ENCODE measurements around the gene ANKLE1.

ANKLE1 gene

DNA sequence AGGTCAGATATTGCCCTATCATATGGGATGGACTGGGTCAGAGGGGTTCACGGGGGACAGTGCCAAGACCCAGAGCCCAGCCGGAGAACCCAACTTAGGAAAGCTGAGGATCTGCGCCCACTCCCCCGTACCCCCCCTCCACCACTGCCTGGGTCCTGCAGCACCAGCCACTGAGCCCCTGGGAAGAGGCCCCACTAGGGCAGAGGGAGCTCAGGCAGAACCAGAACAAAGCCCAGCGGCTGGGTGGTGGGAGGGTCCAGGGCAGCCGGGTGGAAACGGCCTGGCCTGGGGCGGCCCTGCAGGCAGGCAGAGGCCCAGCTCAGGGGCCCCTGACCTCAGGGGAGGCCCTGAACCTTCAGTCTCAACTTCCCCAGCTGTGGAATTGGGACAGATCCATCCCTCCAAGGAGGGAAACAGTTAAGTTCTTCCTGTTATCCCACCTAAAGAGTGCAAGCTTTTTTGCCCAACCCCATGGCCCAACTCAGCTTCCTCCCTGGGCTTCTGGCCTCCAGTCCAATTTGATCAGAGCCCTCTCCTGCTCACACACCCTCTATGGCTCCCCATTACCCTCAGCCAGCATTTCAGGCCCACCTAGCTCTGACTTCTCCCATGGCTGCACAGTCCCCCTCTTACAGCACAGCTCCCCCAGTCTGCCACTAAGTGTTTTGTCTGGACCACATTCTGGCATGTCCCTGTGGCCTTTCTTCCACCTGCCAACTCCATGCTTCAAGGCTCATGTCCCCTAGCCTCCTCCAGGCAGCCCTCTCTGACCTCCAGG is 39.1 kb upstream of the ANKLE1 start:
- peaks cover 57% of the 10 kb centered on the region for H3K79me2 ChIP-seq (ENCODE audit: insufficient read depth, low read length)
- TF ChIP-seq, protein P1, sequence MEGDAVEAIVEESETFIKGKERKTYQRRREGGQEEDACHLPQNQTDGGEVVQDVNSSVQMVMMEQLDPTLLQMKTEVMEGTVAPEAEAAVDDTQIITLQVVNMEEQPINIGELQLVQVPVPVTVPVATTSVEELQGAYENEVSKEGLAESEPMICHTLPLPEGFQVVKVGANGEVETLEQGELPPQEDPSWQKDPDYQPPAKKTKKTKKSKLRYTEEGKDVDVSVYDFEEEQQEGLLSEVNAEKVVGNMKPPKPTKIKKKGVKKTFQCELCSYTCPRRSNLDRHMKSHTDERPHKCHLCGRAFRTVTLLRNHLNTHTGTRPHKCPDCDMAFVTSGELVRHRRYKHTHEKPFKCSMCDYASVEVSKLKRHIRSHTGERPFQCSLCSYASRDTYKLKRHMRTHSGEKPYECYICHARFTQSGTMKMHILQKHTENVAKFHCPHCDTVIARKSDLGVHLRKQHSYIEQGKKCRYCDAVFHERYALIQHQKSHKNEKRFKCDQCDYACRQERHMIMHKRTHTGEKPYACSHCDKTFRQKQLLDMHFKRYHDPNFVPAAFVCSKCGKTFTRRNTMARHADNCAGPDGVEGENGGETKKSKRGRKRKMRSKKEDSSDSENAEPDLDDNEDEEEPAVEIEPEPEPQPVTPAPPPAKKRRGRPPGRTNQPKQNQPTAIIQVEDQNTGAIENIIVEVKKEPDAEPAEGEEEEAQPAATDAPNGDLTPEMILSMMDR (conservative IDR thresholded peaks at IDR 0.05; ENCODE audit: low read length), result no peak
- TF ChIP-seq EZH2phosphoT487 (IDR thresholded peaks at IDR 0.05; ENCODE audit: borderline replicate concordance), result no peak
- H3K4me1 ChIP-seq (ENCODE audit: insufficient read depth, low read length, poor library complexity, severe bottlenecking), result peaks cover 41% of the 10 kb centered on the region
- no peaks in the 10 kb centered on the region for H3K9me3 ChIP-seq (ENCODE audit: insufficient read depth, low read depth, low read length)
- H3K9me2 ChIP-seq (replicated peaks; ENCODE audit: low read depth, low read length), result no peaks in the 10 kb centered on the region
- H3K36me3 ChIP-seq (ENCODE audit: insufficient read depth, low read length), result no peaks in the 10 kb centered on the region
- peak overlapping the region; percentile 86 for H3K4me2 ChIP-seq (ENCODE audit: low read depth, low read length, poor library complexity, severe bottlenecking)
- H3K27me3 ChIP-seq (ENCODE audit: insufficient read depth, low read length, poor library complexity, severe bottlenecking), result no peaks in the 10 kb centered on the region
- H2AFZ ChIP-seq (ENCODE audit: low read length), result no peak overlapping the region
- no peaks in the 10 kb centered on the region for H3F3A ChIP-seq (ENCODE audit: low read depth)
- peak overlapping the region; percentile 74 for H3K4me3 ChIP-seq (ENCODE audit: low read length, poor library complexity, severe bottlenecking)
- H3K9ac ChIP-seq (ENCODE audit: low read depth, low read length, poor library complexity, severe bottlenecking), result peak overlapping the region; percentile 65
- H4K20me1 ChIP-seq (ENCODE audit: insufficient read depth, low read length, poor library complexity, severe bottlenecking), result peaks cover 26% of the 10 kb centered on the region

DNA sequence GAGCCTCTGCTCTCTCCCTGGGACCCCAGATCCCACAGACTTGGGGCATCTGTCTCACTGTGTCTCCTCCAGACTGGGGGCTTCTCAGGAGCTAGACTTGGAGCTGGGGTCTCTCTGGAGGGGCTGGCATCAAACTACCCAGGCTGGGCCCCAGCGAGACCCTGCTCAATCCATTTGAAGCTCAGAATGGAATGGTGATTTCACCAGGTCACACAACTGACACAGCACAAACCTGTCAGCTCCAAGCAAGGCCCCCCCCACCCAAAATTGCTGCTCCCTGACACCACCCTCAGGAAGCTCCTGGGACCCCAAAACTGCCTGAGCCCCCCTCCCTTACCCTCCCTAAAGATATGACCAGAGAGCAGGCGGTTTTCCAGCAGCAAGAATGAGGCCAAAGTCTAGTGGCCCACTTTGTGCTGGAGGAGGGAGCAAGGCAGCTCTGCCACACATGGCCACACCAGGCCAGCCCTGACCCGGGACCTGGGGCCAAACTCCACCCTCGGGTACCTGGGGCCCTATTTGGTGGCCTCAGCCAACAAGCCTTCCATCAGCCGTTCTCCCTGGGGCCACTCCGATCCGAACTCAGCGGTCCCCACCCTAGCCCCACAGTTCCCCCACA is 38.4 kb upstream of the ANKLE1 start:
- Histone ChIP-seq H3K27me3 (ENCODE audit: insufficient read depth, low read length, poor library complexity, severe bottlenecking) (no peaks in the 10 kb centered on the region), H3K36me3 (ENCODE audit: insufficient read depth, low read length) (no peaks in the 10 kb centered on the region), H3K4me1 (ENCODE audit: insufficient read depth, low read length, poor library complexity, severe bottlenecking) (peaks cover 41% of the 10 kb centered on the region), H3K79me2 (ENCODE audit: insufficient read depth, low read length) (peaks cover 52% of the 10 kb centered on the region), H3K9ac (ENCODE audit: low read depth, low read length, poor library complexity, severe bottlenecking) (peak overlapping the region; percentile 65), H3K9me3 (ENCODE audit: insufficient read depth, low read depth, low read length) (no peaks in the 10 kb centered on the region), H3K9me2 (replicated peaks; ENCODE audit: low read depth, low read length) (no peaks in the 10 kb centered on the region), H4K20me1 (ENCODE audit: insufficient read depth, low read length, poor library complexity, severe bottlenecking) (peaks cover 26% of the 10 kb centered on the region), H3K4me3 (ENCODE audit: low read length, poor library complexity, severe bottlenecking) (peak overlapping the region; percentile 74), H2AFZ (ENCODE audit: low read length) (no peak overlapping the region), H3K4me2 (ENCODE audit: low read depth, low read length, poor library complexity, severe bottlenecking) (peak overlapping the region; percentile 86), H3F3A (ENCODE audit: low read depth) (no peaks in the 10 kb centered on the region)
- TF ChIP-seq, protein P1 (conservative IDR thresholded peaks at IDR 0.05; ENCODE audit: low read length), result no peak
- TF ChIP-seq EZH2phosphoT487 (IDR thresholded peaks at IDR 0.05; ENCODE audit: borderline replicate concordance), result no peak

DNA sequence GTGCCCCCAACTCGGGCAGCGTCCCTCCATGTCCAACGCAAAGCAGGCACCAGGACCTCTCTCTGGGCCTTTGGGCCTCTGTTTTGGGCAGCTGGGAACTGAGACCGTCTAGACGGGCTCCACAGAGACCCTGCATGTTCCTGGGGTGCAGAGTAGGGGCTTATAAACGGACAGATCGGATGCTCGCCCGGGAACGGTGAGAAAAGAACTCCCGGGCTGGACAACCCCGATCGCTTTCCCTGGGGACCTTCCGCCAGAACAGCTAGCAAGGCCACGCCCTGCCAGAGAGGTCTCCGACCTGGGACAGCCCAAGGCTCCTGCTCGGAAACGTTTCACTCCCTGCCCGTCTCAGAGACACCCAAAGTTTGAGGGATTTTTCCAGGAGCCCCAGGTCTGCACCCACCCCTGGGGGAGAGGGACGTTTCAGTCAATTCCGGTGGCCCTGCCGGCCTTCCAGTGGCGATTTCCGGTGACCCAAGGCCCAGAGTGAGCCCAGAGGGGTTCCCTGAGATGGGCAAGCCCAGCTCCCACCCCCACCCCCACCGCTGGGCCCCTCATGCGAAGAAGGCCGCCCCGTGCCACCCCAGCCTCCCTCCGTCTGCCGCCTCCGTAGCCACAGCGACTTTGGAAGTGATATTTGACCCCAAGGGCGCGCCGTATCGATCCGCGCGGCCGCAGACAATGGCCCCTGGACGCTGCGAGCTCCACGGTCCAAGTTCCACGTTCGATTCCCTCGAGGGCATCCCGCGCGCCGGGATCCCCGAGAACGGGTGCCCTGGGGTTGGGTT is 37.7 kb upstream of the ANKLE1 start:
- peaks cover 52% of the 10 kb centered on the region for H3K79me2 ChIP-seq (ENCODE audit: insufficient read depth, low read length)

More for the DNA sequence above, 37.7 kb upstream of the ANKLE1 start:
- H3F3A ChIP-seq (ENCODE audit: low read depth), result no peaks in the 10 kb centered on the region
- H3K9me2 ChIP-seq (replicated peaks; ENCODE audit: low read depth, low read length), result no peaks in the 10 kb centered on the region
- H3K27me3 ChIP-seq (ENCODE audit: insufficient read depth, low read length, poor library complexity, severe bottlenecking), result no peaks in the 10 kb centered on the region
- H3K9ac ChIP-seq (ENCODE audit: low read depth, low read length, poor library complexity, severe bottlenecking), result peak overlapping the region; percentile 65
- no peak overlapping the region for H2AFZ ChIP-seq (ENCODE audit: low read length)
- H3K36me3 ChIP-seq (ENCODE audit: insufficient read depth, low read length), result no peaks in the 10 kb centered on the region
- TF ChIP-seq, protein P1 (conservative IDR thresholded peaks at IDR 0.05; ENCODE audit: low read length), result no peak
- TF ChIP-seq EZH2phosphoT487 (IDR thresholded peaks at IDR 0.05; ENCODE audit: borderline replicate concordance), result no peak
- peak overlapping the region; percentile 74 for H3K4me3 ChIP-seq (ENCODE audit: low read length, poor library complexity, severe bottlenecking)
- H3K4me2 ChIP-seq (ENCODE audit: low read depth, low read length, poor library complexity, severe bottlenecking), result peak overlapping the region; percentile 86
- no peaks in the 10 kb centered on the region for H3K9me3 ChIP-seq (ENCODE audit: insufficient read depth, low read depth, low read length)
- peaks cover 41% of the 10 kb centered on the region for H3K4me1 ChIP-seq (ENCODE audit: insufficient read depth, low read length, poor library complexity, severe bottlenecking)
- H4K20me1 ChIP-seq (ENCODE audit: insufficient read depth, low read length, poor library complexity, severe bottlenecking), result peaks cover 26% of the 10 kb centered on the region
